ENCODE data around the gene ATP2B2.

Gene ATP2B2

GRCh38 chr3:10340476-10340875, 164.9 kb downstream of the ATP2B2 start:
- Histone ChIP-seq H3K4me1 (ENCODE audit: control insufficient read depth, insufficient read depth, low read length) (no peaks in the 10 kb centered on the region), H3K9me3 (ENCODE audit: control insufficient read depth, insufficient read depth, low read depth, low read length) (no peaks in the 10 kb centered on the region), H3K27ac (ENCODE audit: extremely low read depth, low read depth, low read length) (no peak overlapping the region), H3K36me3 (ENCODE audit: control insufficient read depth in 2 of 2, insufficient read depth in 1 of 2, low read length in 2 of 2) (no peaks in the 10 kb centered on the region), H3K4me3 (ENCODE audit: low read depth, low read length) (no peak overlapping the region)
- ChIA-PET CTCF (interaction anchor here (0.5 to 1.3 kb wide), 5 partner anchors 18 to 642 kb away, joined by 3 to 5 read pairs (median 3); partner anchors contain the start of gene SEC13), POLR2A (no interaction called here)
- no peak for TF ChIP-seq ZNF174 (tag by site-specific recombination; IDR thresholded peaks at IDR 0.05)
- TF ChIP-seq ZEB2 (tag by site-specific recombination; IDR thresholded peaks at IDR 0.05), result no peak
- TF ChIP-seq, protein P1, sequence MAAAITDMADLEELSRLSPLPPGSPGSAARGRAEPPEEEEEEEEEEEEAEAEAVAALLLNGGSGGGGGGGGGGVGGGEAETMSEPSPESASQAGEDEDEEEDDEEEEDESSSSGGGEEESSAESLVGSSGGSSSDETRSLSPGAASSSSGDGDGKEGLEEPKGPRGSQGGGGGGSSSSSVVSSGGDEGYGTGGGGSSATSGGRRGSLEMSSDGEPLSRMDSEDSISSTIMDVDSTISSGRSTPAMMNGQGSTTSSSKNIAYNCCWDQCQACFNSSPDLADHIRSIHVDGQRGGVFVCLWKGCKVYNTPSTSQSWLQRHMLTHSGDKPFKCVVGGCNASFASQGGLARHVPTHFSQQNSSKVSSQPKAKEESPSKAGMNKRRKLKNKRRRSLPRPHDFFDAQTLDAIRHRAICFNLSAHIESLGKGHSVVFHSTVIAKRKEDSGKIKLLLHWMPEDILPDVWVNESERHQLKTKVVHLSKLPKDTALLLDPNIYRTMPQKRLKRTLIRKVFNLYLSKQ (tag by site-specific recombination; IDR thresholded peaks at IDR 0.05; ENCODE audit: borderline replicate concordance), result no peak
- TF ChIP-seq, protein P2, sequence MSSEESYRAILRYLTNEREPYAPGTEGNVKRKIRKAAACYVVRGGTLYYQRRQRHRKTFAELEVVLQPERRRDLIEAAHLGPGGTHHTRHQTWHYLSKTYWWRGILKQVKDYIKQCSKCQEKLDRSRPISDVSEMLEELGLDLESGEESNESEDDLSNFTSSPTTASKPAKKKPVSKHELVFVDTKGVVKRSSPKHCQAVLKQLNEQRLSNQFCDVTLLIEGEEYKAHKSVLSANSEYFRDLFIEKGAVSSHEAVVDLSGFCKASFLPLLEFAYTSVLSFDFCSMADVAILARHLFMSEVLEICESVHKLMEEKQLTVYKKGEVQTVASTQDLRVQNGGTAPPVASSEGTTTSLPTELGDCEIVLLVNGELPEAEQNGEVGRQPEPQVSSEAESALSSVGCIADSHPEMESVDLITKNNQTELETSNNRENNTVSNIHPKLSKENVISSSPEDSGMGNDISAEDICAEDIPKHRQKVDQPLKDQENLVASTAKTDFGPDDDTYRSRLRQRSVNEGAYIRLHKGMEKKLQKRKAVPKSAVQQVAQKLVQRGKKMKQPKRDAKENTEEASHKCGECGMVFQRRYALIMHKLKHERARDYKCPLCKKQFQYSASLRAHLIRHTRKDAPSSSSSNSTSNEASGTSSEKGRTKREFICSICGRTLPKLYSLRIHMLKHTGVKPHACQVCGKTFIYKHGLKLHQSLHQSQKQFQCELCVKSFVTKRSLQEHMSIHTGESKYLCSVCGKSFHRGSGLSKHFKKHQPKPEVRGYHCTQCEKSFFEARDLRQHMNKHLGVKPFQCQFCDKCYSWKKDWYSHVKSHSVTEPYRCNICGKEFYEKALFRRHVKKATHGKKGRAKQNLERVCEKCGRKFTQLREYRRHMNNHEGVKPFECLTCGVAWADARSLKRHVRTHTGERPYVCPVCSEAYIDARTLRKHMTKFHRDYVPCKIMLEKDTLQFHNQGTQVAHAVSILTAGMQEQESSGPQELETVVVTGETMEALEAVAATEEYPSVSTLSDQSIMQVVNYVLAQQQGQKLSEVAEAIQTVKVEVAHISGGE (tag by site-specific recombination; conservative IDR thresholded peaks at IDR 0.05; ENCODE audit: low read depth), result no peak
- TF ChIP-seq ZNF239 (tag by site-specific recombination; IDR thresholded peaks at IDR 0.05), result no peak
- no peak for TF ChIP-seq KLF9 (tag by site-specific recombination; IDR thresholded peaks at IDR 0.05; ENCODE audit: low read depth)
- TF ChIP-seq, protein P3, sequence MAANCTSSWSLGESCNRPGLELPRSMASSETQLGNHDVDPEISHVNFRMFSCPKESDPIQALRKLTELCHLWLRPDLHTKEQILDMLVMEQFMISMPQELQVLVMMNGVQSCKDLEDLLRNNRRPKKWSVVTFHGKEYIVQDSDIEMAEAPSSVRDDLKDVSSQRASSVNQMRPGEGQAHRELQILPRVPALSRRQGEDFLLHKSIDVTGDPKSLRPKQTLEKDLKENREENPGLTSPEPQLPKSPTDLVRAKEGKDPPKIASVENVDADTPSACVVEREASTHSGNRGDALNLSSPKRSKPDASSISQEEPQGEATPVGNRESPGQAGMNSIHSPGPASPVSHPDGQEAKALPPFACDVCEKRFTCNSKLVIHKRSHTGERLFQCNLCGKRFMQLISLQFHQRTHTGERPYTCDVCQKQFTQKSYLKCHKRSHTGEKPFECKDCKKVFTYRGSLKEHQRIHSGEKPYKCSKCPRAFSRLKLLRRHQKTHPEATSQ (tag by site-specific recombination; IDR thresholded peaks at IDR 0.05), result no peak
- TF ChIP-seq ZNF544 (tag by site-specific recombination; IDR thresholded peaks at IDR 0.05), result no peak
- no peak for TF ChIP-seq ZNF184 (tag by site-specific recombination; IDR thresholded peaks at IDR 0.05)
- no peak for TF ChIP-seq GFI1B (tag by site-specific recombination; IDR thresholded peaks at IDR 0.05)
- TF ChIP-seq TRIM28 (IDR thresholded peaks at IDR 0.05; ENCODE audit: borderline replicate concordance, low read length), result no peak
- no peak for TF ChIP-seq ZNF513 (tag by site-specific recombination; IDR thresholded peaks at IDR 0.05)
- no peak for TF ChIP-seq ZNF621 (tag by site-specific recombination; IDR thresholded peaks at IDR 0.05)
- no peak for TF ChIP-seq ZNF660 (tag by site-specific recombination; IDR thresholded peaks at IDR 0.05)

DNA sequence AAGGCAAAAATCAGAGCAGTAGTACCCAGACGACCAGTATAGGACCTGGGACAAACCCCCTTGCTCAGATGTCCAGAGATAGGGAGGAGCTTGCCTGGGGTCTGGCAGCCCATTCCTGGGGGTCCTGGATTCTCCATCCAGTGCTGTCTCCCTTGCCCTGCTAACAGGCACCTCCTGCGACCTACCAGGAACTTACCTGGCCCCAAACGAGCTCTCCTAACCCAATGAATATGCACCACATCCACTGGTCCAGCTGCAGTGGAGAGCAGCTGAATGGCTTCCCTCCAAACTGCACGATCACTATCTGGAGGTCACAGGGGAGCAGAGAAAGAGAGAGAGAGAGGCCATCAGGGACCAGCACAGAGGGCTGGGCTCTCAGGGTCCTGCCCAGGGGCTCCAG, 165.3 kb downstream of the ATP2B2 start:
- ChIA-PET CTCF (interaction anchor here (0.5 to 1.3 kb wide), 5 partner anchors 12 to 643 kb away, joined by 3 to 7 read pairs (median 3); no protein-coding TSS in a partner anchor), POLR2A (no interaction called here)
- Histone ChIP-seq H3K9me3 (ENCODE audit: control insufficient read depth, insufficient read depth, low read depth, low read length) (no peaks in the 10 kb centered on the region), H3K27ac (ENCODE audit: extremely low read depth, low read depth, low read length) (no peak overlapping the region), H3K4me3 (ENCODE audit: low read depth, low read length) (no peak overlapping the region), H3K4me1 (ENCODE audit: control insufficient read depth, insufficient read depth, low read length) (no peaks in the 10 kb centered on the region), H3K36me3 (ENCODE audit: control insufficient read depth in 2 of 2, insufficient read depth in 1 of 2, low read length in 2 of 2) (no peaks in the 10 kb centered on the region)
- TF ChIP-seq ZNF23 (tag by site-specific recombination; IDR thresholded peaks at IDR 0.05; ENCODE audit: borderline replicate concordance) (no peak), ZNF518A (tag by site-specific recombination; conservative IDR thresholded peaks at IDR 0.05; ENCODE audit: low read depth) (no peak), ZNF626 (tag by site-specific recombination; IDR thresholded peaks at IDR 0.05) (no peak), ZNF175 (tag by site-specific recombination; IDR thresholded peaks at IDR 0.05) (no peak), ZNF544 (tag by site-specific recombination; IDR thresholded peaks at IDR 0.05) (no peak), ZNF221 (tag by site-specific recombination; IDR thresholded peaks at IDR 0.05; ENCODE audit: borderline replicate concordance) (no peak), ZNF776 (tag by site-specific recombination; IDR thresholded peaks at IDR 0.05; ENCODE audit: borderline replicate concordance) (no peak), ZNF555 (tag by site-specific recombination; conservative IDR thresholded peaks at IDR 0.05) (no peak), ZNF114 (tag by site-specific recombination; IDR thresholded peaks at IDR 0.05) (no peak), MYNN (tag by site-specific recombination; IDR thresholded peaks at IDR 0.05; ENCODE audit: borderline replicate concordance) (no peak)
